Testis (tissue), 2 donors: ENCODE measurements around the gene OSBPL3.

Experiments
- POLR2A ChIP-seq: fragments of 450-650 bp; IDR thresholded peaks from one replicate; pipeline ENCODE4 v1.6.1; 2017; ENCODE audit warnings: antibody characterized with exemption, mild to moderate bottlenecking, moderate library complexity
- TF ChIP-seq, protein P1 (sequence below), 3 experiments: fragments of 450-650 bp in 2 of 3; fragments of 200-600 bp in 1 of 3; sonication (generic) in 1 of 3; IDR thresholded peaks; one replicate each; pipeline ENCODE4 v1.5.1; 2016 to 2019; ENCODE audit warnings: antibody characterized with exemption in 3 of 3, mild to moderate bottlenecking in 2 of 3, moderate library complexity in 1 of 3

DNA sequence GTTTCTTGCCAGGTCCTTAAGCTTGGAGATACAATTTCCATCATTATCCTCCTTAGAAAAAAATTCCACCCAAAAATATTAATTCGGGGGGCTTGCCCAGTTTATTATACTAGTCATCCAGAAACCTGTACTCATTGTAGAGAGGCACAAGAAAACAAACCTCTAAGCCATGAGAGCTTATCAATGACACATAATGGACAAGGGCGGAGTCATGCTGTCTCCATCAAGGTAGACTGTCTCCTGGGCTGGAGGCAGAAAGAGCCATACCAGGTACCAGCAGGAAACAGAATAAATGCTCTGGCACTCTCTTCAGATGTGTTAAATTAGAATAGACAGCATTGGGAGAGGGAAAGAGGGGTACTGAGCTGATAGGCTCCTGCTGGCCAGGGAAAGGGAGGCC, 153.0 kb downstream of the OSBPL3 start:
- no peak for TF ChIP-seq POLR2A
- TF ChIP-seq, protein P1, sequence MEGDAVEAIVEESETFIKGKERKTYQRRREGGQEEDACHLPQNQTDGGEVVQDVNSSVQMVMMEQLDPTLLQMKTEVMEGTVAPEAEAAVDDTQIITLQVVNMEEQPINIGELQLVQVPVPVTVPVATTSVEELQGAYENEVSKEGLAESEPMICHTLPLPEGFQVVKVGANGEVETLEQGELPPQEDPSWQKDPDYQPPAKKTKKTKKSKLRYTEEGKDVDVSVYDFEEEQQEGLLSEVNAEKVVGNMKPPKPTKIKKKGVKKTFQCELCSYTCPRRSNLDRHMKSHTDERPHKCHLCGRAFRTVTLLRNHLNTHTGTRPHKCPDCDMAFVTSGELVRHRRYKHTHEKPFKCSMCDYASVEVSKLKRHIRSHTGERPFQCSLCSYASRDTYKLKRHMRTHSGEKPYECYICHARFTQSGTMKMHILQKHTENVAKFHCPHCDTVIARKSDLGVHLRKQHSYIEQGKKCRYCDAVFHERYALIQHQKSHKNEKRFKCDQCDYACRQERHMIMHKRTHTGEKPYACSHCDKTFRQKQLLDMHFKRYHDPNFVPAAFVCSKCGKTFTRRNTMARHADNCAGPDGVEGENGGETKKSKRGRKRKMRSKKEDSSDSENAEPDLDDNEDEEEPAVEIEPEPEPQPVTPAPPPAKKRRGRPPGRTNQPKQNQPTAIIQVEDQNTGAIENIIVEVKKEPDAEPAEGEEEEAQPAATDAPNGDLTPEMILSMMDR (IDR thresholded peaks at IDR 0.05) = no peak
